ENCODE data around the gene LCLAT1.

The LCLAT1 gene

DNA sequence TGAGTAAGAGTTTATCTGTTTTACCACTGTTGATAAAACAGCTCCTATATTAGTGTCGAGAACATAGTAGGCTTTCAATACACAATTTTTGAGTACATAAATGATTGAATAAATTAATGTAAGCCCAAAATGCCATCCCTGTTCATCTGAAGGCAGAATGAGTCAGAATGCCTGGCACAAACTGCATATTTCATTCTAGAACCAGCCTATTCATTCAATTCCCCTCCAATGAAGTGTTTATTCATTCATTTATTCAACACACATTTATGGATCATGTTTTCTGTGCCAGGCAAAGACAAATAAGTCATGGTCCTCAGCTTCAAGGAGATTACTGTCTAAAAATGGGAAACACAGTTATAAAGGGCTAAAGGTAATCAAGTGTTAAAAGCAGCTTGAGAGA, 22.8 kb upstream of the LCLAT1 start:
- no peak for DNase-seq

DNA sequence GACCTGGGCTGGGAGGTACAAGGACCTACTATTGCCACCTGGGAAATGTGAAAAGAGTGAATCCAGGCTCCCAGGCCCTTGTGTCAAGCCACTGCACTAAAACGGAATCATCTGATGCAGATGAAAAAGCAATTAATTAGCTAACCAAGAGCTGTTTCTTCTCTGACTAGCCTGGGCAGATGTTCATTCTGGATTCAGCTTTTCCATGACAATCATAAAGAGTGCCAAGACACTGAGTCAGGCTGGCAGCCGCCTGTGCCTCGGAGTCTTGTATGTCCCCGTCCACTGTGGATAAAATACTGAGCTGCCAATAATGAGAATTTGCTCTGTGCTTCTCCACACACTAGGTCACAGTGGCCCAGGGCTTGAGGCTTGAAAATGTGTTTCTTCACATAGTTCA, 21.7 kb upstream of the LCLAT1 start:
- no peak for DNase-seq

DNA sequence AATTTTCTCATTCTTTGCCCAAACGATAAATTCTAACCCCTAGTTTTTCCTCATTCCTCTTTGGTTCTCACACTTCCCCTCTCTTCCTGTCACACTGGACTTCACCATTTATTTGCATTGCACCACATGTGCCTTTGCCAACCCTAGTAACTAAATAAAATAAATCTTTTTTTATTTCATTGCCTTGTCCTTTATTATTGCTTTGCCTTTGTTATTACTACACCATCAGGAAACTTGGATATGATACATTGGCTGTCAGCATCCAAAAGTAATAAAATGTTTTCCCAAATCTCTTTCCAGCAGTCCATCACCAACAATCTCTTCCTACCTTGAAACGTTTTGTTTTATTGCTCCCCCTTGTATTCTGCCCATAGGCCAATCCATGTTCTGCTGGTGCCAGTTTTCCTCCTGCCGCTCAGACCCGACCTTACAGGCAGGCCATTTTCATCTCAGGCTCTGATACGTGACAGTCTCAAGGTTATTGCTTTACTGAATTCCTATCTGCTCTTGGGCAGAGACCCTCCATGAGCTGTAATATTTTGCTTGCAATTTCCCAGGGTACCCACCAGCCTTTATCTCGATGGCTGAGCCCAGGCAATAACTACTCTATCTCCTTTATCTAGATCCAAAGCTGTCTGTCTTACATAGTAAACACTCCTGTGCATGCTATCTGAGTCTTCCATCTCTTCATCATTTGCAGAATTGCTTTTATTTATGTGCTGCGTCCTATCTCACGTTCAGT, 19.3 kb upstream of the LCLAT1 start:
- no peak for DNase-seq

DNA sequence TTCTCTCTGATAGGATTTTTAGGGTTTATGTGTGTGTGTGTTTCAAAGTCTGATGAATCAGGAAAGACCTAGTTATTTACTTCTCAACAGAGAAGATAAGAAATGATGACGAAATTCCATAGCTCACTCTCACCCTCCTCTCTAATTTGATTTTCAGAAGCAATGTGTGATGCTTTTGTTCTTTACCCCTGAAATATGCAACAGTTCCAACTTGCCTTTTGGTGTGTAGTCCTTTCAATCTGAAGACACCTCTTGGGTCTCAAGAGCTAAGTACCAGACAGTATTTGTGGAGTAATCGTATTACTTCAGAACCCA, 18.7 kb upstream of the LCLAT1 start:
- no peak for DNase-seq

DNA sequence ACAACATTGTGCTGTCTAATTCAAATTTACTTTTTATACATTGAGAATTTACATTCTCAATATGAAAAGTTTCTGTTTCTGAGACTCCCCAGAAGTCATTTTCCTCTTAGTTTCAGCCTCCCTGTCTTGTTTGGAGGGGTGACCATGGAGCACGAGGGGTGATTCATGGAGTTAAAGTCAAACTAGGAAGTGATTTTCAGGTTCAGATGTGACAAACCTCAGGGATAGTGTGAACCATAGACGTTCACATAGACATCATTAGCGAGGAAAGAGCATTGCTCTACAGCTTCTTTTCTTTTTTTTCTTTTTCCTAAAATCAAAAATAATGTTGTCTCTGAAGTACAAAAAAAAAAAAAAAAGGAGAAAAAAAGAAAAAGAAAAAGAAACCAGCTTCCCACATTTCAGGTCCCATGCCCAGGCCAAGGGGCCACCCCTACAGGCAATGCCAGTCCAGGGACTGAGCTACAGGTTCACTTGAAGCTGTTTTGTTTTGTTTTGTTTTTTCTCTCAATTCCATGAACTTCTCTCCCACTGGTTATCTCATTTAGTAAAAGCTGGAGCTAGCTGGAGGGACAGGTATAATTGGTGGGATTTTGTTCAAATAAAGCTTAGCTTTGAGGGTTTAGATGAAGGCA, 18.1 kb upstream of the LCLAT1 start:
- no peak for DNase-seq

DNA sequence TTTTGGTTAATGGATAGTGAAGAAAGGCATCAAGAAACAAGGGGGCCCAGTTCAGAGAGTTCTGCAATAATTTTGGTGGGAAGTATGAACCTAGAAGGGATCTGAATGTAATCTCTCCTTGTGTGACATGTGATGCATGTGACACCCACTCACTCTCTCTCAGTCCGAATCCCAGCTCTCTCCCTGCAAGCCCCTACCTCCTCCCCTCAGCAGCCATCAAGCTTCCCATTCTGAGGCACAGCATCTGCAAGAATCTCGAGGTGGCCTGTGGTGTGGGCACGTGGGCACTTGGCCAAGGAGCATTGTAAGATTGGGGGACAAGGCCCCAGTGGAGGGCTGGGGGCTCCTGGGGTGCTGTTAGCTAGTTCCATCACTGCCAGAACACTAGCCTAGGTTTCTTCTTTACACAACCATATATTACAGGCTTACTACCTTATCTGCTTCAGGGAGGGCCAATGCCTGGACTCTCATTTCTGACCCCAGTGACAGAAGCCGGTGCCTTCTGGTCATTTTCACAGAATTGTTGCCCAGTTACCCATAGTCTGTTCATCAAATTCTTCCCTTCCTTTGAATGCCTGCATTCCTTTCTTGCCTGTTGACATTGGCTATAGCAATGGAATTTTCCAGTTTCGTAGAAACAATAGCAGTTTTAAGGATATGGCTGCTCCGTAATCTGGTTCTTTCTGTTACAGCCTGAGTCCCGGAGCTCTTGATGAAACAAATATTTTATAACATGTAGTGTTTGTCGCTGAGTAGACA, 13.3 kb upstream of the LCLAT1 start:
- no peak for DNase-seq

DNA sequence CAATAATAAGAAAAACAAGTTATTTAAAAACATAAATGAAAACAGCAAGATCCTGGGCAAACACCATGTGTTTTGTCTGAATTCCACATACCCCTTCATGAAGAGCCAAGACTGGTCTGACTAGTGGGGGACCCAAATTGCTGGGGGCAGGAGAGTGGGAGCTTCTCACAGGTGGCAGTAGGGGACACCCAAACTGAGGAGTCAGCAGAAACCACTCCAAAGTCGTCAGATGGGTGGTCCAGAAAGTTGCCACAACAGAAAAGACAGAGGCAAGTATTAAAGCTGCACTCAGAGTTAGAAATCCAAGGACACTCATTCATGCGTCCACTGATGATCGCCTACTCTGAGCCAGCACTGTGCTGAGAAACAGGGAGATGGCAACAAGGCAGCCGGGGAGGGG, 12.3 kb upstream of the LCLAT1 start:
- DNase-seq = no peak

GRCh38 chr2:30436859-30437435, 10.1 kb upstream of the LCLAT1 start:
- DNase-seq = no peak

DNA sequence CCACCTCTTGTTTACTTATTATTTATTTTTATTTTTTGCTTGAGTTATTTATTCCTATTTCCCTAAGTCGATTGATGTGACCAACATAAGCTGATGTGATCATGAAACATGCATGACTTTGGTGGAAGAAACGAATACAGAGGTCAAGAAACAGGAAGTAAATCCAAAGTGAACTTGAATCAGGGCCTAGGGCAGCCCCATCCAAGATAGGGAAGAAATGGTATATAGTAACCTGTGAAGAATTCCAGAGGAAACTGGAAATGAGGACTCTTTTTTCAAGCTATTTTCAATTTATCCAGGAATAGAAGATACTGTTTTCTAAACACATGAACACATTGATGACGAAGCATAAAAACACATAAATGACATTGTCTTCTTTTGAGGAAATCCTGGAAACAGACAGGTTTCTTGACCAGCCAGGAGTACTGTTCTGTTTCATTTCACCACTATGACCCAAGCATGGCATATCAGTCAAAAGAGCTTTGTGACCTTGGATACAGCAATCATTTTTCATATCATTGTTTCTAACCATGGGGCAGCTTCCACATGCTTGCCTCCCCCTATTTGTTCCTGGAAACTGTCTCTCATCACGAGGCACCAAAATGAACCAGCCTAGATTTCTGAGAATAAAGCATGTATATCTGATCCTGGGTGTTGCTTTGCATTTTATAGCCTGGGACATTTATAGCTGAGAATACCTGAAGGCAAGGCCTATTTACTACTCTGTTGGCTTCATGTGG, 9.1 kb upstream of the LCLAT1 start:
- DNase-seq = no peak

DNA sequence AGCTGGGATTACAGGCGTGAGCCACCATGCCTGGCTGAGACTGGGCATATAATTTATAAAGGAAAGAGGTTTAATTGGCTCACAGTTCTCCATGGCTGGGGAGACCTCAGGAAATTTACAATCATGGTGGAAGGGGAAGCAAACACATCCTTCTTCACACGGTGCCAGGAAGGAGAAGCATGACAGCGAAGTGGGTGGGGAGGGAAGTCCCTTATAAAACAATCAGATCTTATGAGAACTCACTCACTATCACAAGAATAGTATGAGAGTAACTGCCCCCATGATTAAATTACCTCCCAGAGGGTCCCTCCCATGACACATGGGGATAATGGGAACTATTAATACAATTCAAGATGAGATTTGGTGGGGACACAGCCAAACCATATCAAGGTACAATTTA, 7.8 kb upstream of the LCLAT1 start:
- DNase-seq = no peak

- DNase-seq = no peak
Measured at GRCh38 chr2:30439879-30440278, 7.2 kb upstream of the LCLAT1 start.

DNA sequence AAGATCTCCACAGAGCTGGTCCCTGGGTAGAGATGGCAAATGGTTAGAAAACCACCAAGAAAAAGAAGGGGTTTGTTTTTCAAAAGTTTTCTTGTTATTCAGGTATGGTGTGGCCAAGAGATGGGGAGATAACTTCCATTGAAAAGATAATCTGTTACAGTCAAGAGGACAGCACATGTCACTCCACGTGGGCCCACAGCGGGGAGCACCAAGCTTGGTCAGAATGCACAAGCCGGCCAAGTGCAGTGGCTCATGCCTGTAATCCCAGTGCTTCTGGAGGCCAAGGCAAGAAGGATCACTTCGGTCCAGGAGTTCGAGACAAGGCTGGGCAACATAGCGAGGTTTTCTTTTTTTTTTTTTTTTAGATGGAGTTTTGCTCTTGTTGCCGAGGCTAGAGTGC, 6.0 kb upstream of the LCLAT1 start:
- DNase-seq = no peak

DNA sequence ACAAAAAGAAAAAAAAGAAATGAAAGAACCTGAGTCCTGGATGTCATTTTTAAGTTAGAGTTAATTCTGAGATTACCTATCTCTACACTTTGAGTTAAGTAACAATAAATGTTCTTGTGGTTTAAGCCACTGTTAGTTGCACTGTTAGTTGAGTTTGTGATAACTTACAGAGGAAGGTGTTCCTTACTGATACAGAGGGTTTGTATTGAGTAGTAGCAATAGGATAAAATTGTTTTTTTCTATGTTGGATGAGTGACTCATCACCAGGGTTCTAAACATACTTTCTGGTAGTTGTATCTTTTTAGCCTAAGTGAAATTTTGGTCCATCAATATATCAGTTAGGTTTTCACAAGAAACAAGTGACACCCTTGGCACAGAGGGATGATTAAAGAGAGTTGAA, 4.0 kb upstream of the LCLAT1 start:
- DNase-seq = no peak

- no peak for DNase-seq
Measured at GRCh38 chr2:30444273-30444672, 2.8 kb upstream of the LCLAT1 start.

- DNase-seq = no peak
Measured at GRCh38 chr2:30445266-30445821, 1.7 kb upstream of the LCLAT1 start.

- no peak for DNase-seq
Measured at GRCh38 chr2:30446602-30447148, 371 bp upstream of the LCLAT1 start.

DNA sequence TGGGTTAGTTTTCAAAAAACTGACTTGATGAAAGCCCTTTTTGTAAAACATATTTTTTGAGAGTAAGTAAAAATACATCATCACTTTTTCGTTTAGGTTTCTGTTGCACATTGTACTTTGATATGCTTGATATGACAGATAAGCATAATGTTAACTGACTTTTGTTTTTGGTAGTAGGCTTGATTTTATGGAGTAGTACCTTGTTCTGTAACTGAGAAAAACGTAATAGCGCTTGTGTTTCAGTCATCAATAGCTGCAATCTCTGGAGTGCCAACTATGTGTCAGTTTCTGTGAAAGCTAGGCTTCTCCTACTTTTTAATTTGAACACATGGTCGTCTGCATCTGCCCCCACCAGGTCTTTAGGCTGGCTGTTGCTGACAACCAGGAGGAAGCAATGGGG, 1.3 kb downstream of the LCLAT1 start:
- DNase-seq = no peak

- no peak for DNase-seq
Measured at GRCh38 chr2:30448866-30449265, 1.8 kb downstream of the LCLAT1 start.

DNA sequence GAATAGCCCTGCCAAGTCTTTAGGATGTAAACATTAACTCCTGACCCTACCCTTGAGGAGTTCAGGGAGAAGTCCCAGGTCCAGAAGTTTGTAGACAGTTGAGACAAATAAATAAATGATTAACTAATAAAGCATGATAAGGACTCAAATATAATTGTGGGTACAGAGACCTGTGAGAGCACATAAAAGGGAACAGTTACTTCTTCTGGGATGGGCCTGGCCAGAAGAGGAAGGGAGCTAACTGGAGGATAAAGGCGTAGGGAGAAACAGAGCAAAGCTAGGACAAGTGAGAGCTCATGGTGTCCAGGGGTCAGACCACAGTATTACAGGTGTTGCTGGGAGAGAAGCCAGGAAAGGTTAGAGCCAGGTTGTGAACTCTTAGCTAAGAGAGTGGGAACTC, 3.0 kb downstream of the LCLAT1 start:
- DNase-seq = no peak

DNA sequence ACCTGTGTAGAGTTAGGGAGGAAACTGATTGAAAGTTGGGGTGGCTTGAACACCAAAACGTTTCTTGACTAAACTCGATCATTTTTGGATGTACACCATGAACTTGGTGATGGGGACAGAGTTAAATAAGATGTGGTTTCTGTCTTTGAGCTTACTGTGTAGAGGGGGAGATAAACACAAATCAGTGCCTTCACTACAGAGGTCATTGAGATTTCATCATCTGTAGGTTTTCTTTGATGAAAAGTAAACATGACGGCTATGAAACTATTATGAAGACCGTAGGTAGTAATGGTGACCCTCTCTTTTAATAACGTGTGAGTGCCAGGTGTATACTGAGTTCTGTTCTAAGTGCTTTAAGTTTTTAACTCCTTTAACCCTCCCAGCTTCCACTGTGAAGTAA, 6.5 kb downstream of the LCLAT1 start:
- DNase-seq = no peak

DNA sequence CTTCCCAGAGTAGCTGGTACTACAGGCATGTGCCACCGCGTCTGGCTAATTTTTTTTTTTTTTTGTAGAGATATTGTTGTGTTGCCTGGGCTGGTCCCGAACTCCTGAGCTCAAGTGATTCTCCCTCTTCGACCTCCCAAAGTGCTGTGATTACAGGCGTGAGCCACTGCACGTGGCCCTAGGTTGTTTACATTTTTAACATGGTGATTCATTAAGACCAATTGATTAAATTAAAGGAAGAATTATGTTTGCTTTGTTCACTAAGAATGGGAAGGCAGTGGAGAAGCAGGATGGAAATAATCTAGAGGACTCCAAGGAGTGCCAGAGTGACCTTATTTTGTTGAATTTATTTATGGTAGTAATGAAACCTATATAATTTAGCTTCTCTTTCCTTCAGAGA, 7.5 kb downstream of the LCLAT1 start:
- DNase-seq = no peak

DNA sequence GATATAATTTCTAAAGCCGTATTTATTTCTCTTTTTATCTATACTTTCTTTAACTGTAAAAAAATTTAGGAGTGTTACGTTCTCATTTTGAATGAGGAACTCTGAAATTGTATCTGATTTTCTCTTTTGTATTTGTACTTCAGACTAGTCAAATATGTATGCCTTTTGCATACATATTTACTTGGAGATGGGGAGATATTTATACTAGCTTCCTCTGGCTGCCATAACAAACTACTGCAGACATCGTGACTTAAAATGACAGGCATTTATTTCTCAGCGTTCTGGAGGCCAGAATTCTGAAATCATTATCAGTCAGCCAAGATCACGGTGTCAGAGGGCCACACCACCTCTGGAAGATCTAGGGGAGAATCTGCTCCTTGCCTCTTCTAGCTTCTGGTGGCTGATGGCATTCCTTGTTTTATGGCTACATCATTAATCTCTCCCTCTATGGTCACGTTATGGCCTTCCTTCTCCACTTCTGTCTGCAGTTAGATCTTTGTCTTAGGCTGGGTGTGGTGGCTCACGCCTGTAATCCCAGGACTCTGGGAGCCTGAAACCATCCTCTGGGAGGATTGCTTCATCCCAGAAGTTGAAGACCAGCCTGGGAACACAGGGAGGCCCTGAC, 8.2 kb downstream of the LCLAT1 start:
- no peak for DNase-seq
